NCI-H526 (cell line): ENCODE results near the gene PCNX1.

Experiments
- DNase-seq, 2 experiments: peaks; one replicate each; lab custom pipeline; 2025; lab: John Stamatoyannopoulos, UW

Gene PCNX1

DNA sequence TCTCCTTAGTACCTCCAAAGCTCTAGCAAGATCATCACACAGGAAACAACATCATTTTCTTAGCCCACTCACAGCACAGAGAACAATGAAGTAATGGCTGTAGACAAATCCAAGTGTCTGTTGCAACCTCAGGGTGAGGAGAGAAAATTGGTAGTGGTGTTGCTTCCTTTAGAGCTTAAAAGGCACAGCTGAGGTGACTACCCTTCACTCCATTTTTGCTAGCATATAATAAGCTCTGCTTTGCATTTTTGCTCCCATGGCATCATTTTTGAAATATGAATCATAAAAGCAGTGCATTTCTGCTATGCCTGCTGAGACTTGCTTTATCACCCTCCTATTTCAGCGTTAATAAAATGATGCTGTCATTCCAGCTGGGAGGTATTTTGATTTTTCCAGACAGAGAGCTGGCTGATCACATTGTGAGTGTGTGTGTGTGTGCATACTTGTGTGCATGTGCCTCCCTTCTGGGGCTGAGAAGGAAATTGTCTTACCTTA is 18.5 kb upstream of the PCNX1 start:
- DNase-seq, result peak in 1 of 2 experiments; percentile 5

DNA sequence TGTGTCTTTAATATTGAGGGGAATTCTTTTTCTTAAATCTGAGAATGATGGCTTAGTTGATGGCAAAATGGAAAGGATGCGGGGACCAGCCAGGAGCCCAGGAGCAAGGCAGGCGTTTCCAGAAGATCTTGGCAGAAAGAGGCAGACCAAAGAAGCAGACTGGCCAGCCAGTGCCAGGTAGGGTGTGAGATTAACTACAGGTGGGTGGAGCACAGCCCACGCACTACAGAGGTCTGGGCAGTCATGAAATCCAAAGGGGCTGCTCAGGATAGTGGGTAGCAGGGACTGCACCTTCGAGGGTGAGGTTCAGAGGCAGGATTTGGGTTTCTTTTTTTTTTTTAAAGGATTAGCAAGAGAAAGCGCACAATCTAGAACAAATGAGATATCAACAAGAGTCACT is 17.7 kb upstream of the PCNX1 start:
- no peak for DNase-seq

DNA sequence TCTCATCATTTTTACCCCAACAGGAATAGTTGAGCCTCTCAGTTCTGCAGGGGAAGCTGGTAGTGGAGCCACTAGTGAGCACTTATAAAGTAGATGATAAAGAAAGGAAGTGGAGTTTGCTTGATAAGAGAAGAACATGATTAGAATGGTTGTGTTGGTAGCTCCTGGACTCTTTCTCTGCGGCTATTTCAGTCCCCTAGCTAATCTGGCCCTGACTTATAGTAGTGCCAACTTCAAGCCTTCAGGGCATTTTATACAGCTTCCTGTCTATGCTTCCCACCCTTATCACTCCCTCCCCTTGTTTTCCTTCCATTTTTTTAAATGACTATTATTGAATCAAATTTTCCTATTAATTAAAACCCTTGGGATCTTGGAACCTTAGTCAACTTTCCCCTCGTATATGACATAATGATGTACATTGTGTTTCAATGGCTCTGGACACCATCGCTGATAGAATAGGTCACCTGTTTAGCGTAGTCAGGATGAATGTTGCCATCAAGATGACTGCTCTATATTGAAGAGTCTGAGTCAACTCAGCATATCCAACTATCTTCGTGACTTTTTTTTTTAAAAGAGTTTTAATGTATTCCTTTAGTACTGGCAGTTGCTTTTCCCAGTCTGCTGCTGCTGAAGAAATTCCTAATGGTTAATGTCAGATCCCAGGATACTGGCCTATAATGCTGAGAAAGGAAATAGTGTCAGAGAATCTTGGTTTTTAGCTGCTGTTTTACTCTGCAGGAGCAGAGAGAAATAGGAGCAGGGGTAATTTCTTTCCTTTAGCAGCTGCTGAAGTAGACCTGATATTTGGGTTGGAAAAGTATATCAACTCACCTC is 16.2 kb upstream of the PCNX1 start:
- DNase-seq, result no peak

DNA sequence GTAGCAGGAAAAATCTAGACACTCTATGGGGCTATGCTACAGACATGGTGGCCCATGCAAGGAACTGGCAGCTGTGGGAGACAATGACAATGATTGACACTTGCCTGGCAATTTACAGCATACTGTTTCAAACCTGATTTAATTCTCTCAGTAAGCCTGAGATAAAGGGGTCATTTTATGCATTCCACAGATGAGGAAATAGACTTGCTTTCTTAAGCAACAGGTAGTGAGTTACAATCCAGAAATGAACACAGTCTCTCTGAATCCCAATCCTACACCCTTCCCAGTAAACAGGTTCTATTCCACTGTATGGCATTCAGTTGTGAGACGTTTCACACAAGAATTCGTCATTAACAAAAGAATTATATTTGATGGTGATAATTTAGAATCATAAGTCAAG is 15.5 kb upstream of the PCNX1 start:
- no peak for DNase-seq

DNA sequence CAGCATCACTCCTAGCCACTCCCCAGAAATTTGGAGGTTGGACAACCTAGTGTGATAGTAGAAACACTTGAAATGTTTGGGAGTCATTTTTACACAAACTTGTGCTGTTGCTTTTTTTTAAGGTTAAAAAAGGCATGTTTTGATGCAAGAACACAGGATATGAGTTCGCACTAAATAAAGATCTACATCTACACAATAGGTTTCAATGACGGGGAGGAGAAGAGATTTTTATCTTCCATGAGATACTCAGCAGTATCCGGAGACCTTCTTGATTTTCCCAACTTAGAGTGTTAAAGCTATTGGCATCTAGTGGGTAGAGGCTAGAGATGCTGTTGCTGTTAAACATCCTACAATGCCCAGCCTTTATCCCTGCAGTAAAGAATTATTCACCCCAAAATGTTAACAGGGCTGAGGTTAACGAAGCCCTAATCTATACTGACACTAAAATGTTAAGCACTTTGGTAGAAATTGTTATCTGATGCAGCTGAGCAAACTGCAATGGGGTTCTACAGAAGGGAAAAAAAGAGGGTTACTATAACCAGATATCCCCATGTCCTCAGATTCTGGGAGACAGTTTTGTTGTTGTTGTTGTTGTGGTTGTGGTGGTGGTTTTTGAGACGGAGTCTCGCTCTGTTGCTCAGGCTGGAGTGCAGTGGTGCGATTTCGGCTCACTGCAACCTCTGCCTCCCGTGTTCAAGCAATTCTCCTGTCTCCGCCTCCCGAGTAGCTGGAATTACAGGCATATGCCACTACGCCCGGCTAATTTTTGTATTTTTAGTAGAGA is 14.0 kb upstream of the PCNX1 start:
- no peak for DNase-seq

DNA sequence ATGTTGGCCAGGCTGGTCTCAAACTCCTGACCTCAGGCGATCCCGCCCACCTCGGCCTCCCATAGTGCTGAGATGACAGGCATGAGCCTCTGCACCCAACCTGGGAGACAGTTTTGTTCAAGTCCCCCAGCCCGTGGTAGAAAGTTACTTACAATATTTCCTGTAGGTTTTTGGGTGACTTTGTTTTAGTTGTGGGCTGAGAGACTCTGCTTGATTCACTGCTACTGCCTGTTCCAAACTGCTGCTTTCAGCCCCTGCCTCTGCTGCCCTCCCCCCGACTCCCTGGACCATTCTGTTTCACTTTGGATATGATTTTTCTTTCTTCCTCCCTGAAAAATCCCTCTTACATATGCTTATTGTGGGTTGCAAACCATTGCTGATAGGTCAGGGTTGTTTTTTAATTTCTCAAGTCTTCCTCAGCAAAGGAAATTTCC is 13.4 kb upstream of the PCNX1 start:
- DNase-seq, result no peak

DNA sequence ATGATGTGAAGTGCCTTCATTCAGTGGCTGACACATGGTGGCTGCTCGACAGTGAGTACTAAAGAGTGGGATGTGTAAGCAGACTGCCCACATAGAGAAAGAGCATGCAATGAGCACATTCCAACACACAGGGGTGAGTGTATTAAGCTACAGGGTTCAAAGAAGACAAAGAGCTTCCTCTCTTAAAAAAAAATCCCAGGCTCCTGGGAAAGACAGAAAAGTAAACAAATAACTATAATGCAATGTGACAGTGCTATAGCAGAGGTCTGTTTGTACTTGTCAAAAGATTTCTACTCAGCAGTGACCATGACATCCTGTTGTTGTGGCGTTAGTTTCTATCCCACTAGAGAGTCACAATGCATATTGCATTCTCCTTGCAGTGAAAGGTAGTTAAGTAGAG is 12.4 kb upstream of the PCNX1 start:
- no peak for DNase-seq

DNA sequence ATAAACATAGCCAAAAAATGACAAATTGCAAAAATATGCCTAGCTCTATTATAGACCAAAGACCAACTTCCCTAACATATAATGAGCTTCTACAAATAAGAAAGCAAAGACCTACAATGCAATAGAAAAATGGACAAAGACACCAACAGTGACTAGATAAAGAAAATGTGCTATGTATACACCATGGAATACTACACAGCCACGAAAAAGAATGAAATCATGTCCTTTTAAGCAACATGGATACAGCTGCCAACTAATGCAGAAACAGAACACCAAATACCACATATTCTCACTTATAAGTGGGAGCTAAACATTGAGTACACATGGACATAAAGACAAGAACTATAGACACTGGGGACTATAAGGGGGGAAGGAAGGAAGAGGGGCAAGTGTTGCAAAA is 10.9 kb upstream of the PCNX1 start:
- DNase-seq, result no peak

DNA sequence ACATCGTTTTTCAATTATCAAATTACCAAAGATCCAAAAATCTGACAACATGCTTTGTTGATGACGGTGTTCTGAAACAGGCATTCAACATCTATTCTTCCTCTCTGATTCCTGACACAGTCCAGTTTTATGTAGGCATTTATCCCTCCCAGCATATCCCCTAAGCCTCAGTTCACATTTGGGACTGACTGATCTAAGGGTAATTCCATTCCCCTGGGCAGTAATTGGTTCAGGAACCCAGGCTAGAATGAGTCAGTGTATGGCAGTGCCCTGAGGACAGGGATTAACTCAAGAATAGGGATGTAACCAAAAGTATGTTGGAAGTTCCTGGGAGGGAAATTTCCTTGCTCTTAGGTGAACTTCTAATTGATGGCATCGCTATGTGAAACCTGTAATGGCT is 10.3 kb upstream of the PCNX1 start:
- DNase-seq, result no peak

DNA sequence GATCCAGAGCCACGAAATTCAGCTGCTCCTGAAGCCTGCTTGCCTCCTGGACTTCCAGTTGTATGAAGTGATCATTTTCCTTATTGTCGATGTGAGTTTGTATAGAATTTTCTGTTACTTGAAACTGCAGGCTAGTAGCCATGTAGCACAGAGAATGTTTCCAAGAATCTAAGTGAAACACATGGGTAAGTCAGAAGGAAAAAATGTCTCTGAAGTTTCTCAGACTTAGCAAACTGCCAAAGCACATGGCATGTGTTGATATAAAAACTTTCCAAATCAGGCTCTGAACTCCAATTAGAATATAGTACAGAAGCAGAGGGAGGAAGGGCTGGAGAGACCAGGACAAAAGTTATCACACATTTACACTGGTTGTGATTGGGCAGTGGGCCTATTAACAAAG is 9.8 kb upstream of the PCNX1 start:
- DNase-seq, result no peak

DNA sequence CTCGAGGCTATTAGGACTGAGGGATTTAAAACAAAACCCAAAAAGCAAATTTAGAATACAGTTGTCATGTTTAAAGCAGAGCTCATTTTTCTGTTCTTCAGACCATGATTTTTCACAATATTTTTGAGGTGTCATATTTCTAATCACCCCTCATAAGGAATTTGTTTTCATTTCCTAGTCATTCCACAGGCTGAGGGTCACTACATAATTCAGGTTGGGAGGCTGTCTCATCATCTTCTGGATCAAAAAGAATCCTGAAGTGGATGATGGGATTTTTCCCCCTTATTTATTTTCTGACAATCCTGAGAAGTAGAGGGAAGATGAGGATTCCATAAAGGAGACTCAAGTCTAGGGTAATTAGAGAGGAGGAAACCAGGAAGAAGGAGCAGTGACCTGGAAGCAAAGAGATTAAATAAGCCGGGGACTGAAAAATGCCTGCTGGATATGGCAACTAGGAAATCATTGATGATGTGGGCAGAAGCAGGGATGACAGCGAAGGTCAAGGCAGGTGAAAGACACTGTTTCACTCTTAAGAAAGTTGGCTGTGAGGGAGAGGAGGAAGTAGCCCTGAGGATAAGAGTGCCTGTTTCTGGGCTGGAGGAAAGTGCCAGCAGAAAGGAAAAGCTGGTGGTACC is 9.0 kb upstream of the PCNX1 start:
- DNase-seq, result no peak

DNA sequence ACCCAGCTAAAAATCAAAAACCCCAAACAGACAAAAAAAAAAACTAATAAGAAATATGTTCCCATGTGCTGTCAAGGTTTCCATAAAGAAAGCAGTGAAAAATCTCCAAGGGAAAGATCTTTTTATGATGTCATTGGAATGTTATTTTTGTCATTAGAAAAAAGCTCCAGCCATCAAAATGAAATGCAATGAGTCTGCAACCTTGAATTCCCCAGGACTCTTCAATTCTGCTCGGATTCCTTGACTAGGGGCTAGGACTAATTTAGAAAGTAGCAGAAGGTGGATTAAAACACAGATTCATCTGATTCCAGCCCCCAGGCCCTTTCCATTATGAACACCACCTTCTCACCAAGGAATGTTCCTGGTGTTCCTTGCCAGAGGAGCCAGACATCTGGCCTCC is 6.0 kb upstream of the PCNX1 start:
- no peak for DNase-seq

DNA sequence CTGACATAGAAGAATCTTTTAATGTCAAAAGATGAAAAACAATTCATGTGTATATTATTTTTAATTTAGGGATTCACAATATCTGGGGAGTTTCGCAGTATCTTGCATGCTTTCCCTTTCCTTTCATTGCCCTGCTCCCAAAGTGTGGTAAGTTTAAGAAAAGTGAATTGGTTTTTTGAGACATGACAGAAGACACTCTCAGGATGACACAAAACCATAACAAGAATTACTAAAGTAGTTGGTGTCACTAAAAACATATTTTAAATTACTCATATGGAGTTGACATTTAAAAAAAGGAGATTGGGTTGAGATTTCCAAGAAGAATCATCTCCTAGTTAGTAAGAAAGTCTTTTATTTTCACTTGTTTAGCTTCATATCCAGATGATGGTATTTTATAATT is 5.1 kb upstream of the PCNX1 start:
- no peak for DNase-seq

DNA sequence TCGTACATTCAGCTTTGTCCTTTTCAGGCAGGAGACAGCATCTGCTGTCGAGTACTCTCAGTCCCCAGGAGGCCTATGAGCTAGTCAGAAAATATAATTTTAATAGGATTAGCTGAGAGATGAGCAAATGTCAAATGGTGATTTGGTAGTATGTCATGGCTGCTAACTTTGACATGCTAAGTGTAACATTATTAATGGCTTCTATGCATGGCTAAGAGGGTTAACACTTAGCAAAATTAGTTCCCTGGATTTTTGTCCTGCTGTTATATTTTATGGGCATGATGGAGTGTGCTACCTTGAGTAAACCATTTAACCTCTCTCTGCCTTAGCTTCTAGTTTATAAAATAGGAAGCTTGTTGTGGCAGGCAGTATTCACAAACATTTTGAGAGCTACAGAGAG is 2.9 kb upstream of the PCNX1 start:
- no peak for DNase-seq

DNA sequence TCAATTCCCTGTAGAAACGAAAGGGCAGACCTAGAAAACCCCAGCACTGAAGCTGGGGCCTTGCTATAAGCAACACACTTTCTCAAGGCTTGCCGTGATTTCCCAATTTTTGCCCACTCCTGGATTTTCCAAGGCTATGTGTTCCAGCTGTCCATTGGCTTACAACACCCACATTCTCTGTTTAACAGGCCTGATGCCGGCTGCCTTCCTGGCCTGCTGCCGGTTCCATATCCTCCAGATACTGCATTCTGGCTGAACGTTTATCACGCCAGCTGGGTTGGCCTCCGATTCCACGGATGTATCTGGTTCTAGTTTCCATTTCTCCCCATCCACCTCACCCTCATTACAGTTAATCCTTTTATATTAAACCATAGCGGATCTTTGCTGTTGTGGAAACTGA is 2.0 kb upstream of the PCNX1 start:
- no peak for DNase-seq

DNA sequence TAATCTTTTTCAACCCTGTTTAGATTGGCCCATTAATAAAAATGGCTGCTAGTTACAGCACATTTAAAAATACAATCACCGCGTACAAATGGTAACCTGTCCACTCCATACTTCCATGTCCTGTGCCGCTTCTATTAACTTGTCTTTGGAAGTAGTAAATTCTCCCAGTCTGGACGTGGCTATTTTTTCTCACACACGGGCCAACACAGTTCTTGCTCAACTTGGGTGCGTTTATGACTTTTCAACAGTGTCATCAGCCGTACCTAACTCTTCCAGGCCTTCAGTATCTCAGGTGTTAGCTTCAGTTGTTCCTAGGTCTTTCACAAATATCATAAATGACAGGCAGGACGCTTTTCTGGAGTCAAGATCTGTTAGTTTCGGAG is 475 bp upstream of the PCNX1 start:
- no peak for DNase-seq

DNA sequence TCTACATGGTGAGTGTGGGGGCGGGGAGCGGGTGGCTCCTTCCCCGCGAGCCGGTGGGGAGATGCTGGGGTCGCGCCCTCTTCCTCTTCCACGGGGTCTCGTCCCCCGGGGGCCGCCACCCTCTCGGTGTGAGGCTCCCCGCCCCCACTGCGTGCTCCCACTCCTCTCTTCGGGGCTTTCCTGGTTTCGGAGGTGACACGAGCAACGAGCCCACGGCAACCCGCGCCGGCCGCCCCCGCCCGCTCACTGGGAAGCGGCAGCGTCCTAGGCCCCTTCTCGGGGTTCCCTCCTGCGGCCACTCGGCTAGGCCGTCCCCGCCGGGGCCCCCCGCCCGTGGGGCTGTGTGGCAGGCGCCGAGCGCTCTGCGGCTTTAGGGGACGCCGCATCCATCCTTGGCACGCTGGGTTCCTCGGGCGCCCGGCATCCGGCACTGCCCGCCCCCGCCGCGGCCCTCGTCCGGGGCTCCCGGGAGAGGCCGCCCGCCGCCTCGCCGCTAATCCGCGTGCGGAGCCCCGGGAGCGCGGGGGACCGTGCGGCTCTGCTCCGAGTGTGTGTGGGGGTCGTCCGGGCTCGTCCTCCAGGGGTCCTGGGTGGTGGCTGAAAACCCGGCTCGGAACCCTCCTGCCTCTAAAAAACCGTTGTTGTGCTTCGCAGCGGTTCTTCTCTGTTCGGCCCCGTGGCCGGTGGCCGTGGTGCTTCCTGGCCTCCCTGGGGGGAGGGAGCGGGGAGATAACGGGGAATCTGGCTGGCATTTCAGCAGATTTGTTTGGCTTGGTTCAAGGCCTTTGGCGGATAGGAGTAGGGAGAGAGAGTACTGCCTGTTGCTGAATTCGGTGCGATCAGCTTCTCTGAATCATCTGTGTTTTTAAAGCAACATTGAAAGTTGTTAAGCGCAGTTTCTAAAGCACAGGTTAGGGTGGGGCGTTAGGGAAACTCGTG is 1.0 kb downstream of the PCNX1 start:
- DNase-seq, result peak in 1 of 2 experiments; percentile 71

DNA sequence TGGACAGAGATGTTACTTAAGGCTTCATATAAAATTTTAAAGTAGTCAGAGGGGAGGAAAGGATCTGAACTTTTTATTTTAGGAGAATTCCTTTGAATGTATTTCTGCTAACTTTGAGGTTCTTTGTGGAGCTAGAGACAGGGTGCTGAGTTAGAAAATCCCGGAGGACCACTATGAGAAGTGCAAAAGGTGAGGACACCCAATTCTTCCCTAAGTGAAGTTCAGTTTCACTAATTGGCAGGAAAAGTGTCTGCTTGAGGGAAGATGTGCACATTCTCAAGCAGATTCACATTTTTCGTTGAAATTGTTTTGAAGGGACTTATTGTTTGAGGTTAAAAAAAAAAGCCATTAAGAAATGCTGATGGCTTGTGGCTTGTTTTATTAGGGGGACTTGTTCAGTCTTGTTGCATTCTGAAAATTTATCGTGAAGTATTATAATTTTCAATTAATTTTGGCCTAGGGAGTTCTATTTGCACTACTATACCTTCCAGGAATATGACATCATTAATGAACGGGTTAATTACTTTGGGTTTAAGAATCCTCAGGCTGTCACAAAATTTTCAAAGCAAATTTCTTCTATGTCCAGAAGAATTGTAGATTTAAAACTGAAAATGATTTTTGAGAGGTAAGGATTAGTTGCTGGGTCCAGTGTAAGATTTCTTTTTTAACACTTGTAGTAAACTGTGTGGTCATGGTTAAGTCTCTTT is 1.8 kb downstream of the PCNX1 start:
- no peak for DNase-seq

DNA sequence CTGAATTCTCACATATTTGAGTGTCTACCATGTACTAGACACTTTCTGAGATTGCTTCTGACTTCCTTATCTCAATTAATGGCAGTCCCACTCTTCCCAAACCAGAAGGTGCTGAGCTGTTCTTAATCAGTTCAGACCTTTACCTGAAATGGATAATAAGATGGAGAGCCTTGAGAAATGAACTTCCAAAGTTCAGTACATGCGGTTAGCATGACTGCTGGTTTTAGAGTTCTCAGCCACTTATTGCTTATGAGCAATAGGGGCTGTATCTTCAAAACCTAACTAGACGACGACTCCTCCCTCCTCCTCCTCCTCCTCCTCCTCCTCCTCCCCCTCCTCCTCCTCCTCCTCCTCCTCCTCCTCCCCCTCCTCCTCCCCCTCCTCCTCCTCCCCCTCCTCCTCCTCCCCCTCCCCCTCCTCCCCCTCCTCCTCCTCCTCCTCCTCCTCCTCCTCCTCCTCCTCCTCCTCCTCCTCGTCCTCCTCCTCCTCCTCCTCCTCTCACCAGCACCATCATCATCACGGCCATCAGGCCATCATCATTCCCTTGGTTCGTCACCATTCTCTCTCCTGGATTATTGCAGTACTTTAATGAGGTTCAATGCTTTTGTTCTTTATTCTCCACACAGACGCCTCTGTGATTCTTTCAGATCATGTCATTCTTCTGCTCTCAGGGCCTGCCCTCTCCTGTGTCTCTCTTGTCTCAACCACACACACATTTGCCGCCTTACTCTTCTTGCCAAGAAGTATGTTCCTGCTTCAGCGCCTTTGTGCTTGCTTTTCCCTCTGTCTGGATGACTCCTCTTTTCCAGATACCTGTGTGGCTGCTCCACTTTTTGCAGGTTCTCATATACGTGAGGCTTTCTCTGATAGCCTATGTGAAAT is 2.7 kb downstream of the PCNX1 start:
- DNase-seq, result no peak

DNA sequence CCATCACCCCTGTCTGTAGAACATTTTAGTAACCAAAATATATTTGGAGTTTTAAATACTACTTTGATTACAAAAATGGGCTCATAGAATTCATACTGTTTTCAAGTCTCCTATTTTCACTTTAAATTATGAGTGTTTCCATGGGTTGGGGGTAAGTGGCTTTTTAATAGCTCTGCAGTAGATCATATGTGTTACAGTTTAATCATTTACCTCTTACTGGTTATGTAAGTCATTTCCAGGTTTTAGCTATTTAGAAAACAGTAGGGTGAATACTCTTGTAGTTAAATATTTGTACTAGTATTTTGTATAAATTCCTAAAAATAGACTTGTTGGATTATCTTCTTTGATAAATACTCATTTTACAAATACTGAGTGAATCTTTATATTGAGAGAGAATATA is 8.2 kb downstream of the PCNX1 start:
- no peak for DNase-seq
